Mesothelial cell of epicardium (in vitro differentiated cells): ENCODE measurements around the gene EXOSC10. TPM values are rescaled to one million over a fixed set of nuclear protein-coding genes. Genes with fewer than 3 reads are reported as not detected.

Experiments
- DNase-seq, 2 experiments: peaks; one replicate each; pipeline ENCODE4 v3.0.0; 2021; ENCODE audit warnings: low spot score in 2 of 2; ENCODE audit not compliant: unreplicated experiment in 2 of 2
- H3K27ac Mint-ChIP-seq: 2 replicates; pipeline ENCODE4 v1.8.0; 2021; ENCODE audit warnings: mixed read lengths
- H3K27me3 Mint-ChIP-seq: 2 replicates; pipeline ENCODE4 v1.8.0; 2021; ENCODE audit warnings: low read depth, mixed read lengths
- H3K36me3 Mint-ChIP-seq: 2 replicates; pipeline ENCODE4 v1.8.0; 2021; ENCODE audit warnings: mixed read lengths
- H3K4me1 Mint-ChIP-seq: 2 replicates; pipeline ENCODE4 v1.8.0; 2021; ENCODE audit warnings: mixed read lengths
- H3K4me3 Mint-ChIP-seq: 2 replicates; pipeline ENCODE4 v1.8.0; 2021; ENCODE audit warnings: mild to moderate bottlenecking, moderate library complexity, mixed read lengths
- H3K9me3 Mint-ChIP-seq: 2 replicates; pipeline ENCODE4 v1.8.0; 2021; ENCODE audit warnings: mixed read lengths
- CTCF ChIP-seq: fragments of 200-600 bp; sonication (generic); IDR thresholded peaks from one replicate; pipeline ENCODE4 v1.5.0; 2021; ENCODE audit warnings: antibody characterized with exemption; ENCODE audit not compliant: unreplicated experiment
- total RNA-seq: library from RNA; stranded (reverse); gene quantifications from 3 replicates; pipeline ENCODE4 v1.2.1, GENCODE V29; 2021

The EXOSC10 gene
- total RNA-seq, 1 donor from 2014 or later: 76.9 TPM

GRCh38 chr1:11134251-11134897 lies 34.7 kb upstream of the EXOSC10 start:
- no peak overlapping the region for H3K27ac Mint-ChIP-seq
- H3K4me3 Mint-ChIP-seq: no peak overlapping the region
- no peaks in the 10 kb centered on the region for H3K4me1 Mint-ChIP-seq
- no peaks in the 10 kb centered on the region for H3K9me3 Mint-ChIP-seq
- no peak for TF ChIP-seq CTCF
- no peak for DNase-seq
- peaks cover 34% of the 10 kb centered on the region for H3K36me3 Mint-ChIP-seq
- no peaks in the 10 kb centered on the region for H3K27me3 Mint-ChIP-seq

- no peak for TF ChIP-seq CTCF
- DNase-seq: no peak
- peaks cover 32% of the 10 kb centered on the region for H3K36me3 Mint-ChIP-seq
- H3K27ac Mint-ChIP-seq: no peak overlapping the region
- H3K9me3 Mint-ChIP-seq: no peaks in the 10 kb centered on the region
- H3K4me1 Mint-ChIP-seq: no peaks in the 10 kb centered on the region
- H3K27me3 Mint-ChIP-seq: no peaks in the 10 kb centered on the region
- H3K4me3 Mint-ChIP-seq: no peak overlapping the region
These were observed 33.1 kb upstream of the EXOSC10 start for GRCh38 chr1:11132563-11133293.

GRCh38 chr1:11131816-11132215 lies 32.1 kb upstream of the EXOSC10 start:
- no peak for DNase-seq
- no peaks in the 10 kb centered on the region for H3K9me3 Mint-ChIP-seq
- no peak overlapping the region for H3K4me3 Mint-ChIP-seq
- no peak overlapping the region for H3K27ac Mint-ChIP-seq
- no peak for TF ChIP-seq CTCF
- H3K4me1 Mint-ChIP-seq: no peaks in the 10 kb centered on the region
- no peaks in the 10 kb centered on the region for H3K27me3 Mint-ChIP-seq
- peaks cover 34% of the 10 kb centered on the region for H3K36me3 Mint-ChIP-seq

- H3K27ac Mint-ChIP-seq: no peak overlapping the region
These were observed 30.7 kb upstream of the EXOSC10 start for GRCh38 chr1:11130406-11130805.

GRCh38 chr1:11129649-11130390 lies 30.2 kb upstream of the EXOSC10 start:
- Mint-ChIP-seq H3K4me3 (no peak overlapping the region), H3K36me3 (peaks cover 38% of the 10 kb centered on the region), H3K9me3 (no peaks in the 10 kb centered on the region), H3K4me1 (no peaks in the 10 kb centered on the region), H3K27me3 (no peaks in the 10 kb centered on the region), H3K27ac (no peak overlapping the region)
- no peak for DNase-seq
- no peak for TF ChIP-seq CTCF

More at GRCh38 chr1:11130406-11130805, 30.7 kb upstream of the EXOSC10 start:
- no peak for DNase-seq
- Mint-ChIP-seq H3K4me3 (no peak overlapping the region), H3K9me3 (no peaks in the 10 kb centered on the region), H3K36me3 (peaks cover 40% of the 10 kb centered on the region), H3K4me1 (no peaks in the 10 kb centered on the region), H3K27me3 (no peaks in the 10 kb centered on the region)
- TF ChIP-seq CTCF: no peak
